Measurements from ENCODE around the gene STXBP4. TPM values are rescaled to one million over a fixed set of nuclear protein-coding genes. Genes with fewer than 3 reads are reported as not detected.

Gene STXBP4
- total RNA-seq, 4 donors from 2014 or later = 2.8 to 10.3 (median 5.6) TPM

DNA sequence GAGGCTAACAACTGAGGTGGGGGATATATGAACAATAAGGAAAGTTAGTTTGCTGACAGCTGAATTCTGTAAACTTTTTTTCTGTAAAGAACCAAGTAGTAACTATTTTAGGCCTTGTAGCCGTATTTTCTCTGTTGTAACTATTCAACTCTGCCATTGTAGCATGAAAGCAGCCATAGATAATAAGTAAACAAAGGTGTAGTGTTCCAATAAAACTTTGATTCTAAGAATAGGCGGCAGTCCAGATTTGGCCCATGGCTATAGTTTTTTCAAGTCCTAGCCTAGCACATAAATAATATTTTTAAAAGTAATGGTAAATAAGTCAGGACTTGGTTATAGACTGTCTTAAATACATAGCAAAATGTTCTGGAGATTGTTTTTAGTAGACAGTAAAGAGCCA lies 142.0 kb downstream of the STXBP4 start:
- intact Hi-C loops (cut with DNase I; ENCODE audit: low total_unique reads) = no loop called here
- H3K4me3 ChIP-seq (ENCODE audit: low read depth, poor library complexity, severe bottlenecking) = no peak overlapping the region
- no peak for DNase-seq (ENCODE audit: low spot score in 2 of 2)
- 88 to 91% methylated on average over 2 of the region's 2 CpGs for WGBS, 2 donors
- no peak for TF ChIP-seq POLR2A (IDR thresholded peaks at IDR 0.05)
- TF ChIP-seq, protein P1, sequence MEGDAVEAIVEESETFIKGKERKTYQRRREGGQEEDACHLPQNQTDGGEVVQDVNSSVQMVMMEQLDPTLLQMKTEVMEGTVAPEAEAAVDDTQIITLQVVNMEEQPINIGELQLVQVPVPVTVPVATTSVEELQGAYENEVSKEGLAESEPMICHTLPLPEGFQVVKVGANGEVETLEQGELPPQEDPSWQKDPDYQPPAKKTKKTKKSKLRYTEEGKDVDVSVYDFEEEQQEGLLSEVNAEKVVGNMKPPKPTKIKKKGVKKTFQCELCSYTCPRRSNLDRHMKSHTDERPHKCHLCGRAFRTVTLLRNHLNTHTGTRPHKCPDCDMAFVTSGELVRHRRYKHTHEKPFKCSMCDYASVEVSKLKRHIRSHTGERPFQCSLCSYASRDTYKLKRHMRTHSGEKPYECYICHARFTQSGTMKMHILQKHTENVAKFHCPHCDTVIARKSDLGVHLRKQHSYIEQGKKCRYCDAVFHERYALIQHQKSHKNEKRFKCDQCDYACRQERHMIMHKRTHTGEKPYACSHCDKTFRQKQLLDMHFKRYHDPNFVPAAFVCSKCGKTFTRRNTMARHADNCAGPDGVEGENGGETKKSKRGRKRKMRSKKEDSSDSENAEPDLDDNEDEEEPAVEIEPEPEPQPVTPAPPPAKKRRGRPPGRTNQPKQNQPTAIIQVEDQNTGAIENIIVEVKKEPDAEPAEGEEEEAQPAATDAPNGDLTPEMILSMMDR (IDR thresholded peaks at IDR 0.05) = no peak

DNA sequence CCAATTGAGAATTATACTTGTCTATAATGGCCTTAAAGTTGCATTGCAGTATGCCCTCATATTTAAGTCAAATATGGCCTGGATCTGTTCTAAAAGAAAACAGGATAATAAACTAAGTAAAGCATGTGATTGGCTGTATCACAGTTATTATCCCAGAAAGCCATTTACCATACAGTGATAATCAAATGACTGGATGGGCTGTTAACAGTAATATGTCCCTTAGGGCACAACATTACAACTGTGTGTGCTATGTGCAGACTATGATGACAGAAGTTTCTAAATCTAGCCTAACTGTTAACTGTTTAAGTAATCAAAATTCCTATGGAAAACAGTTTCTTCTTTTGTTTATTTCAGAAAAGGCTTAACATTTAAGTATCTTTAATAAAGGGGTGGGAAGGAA lies 145.7 kb downstream of the STXBP4 start:
- H3K4me3 ChIP-seq (ENCODE audit: low read depth, poor library complexity, severe bottlenecking) = no peak overlapping the region
- no peak for DNase-seq (ENCODE audit: low spot score in 2 of 2)
- no peak for TF ChIP-seq POLR2A (IDR thresholded peaks at IDR 0.05)
- TF ChIP-seq, protein P1 (IDR thresholded peaks at IDR 0.05) = no peak
- intact Hi-C loops (cut with DNase I; ENCODE audit: low total_unique reads) = no loop called here

DNA sequence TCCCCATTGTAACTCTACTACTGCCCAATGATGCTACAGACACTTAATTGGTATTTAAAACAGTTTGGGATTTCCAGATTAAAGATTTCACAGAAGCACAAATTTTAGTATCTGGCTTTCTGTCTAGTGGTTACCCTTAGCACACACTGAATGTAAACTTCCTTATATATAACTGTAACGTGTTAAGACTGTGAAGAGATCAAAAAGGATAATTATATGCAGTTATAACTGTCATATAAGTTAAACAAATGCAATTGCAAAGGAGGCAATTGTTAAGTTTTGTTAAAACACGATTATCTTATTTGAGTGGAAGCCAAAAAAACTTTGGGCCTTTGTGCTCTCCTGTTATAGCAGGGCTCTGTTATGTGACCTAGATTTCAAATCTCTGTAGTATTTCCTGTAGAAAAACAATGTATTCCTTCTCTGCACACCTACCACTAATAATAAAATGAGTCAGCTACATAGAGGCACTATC lies 147.9 kb downstream of the STXBP4 start:
- intact Hi-C loops (cut with DNase I; ENCODE audit: low total_unique reads) = no loop called here
- no peak for DNase-seq (ENCODE audit: low spot score in 2 of 2)
- H3K4me3 ChIP-seq (ENCODE audit: low read depth, poor library complexity, severe bottlenecking) = no peak overlapping the region
- 17 to 18% methylated on average over 2 of the region's 2 CpGs for WGBS, 2 donors
- TF ChIP-seq POLR2A (IDR thresholded peaks at IDR 0.05) = no peak
- TF ChIP-seq, protein P1 (IDR thresholded peaks at IDR 0.05) = no peak

DNA sequence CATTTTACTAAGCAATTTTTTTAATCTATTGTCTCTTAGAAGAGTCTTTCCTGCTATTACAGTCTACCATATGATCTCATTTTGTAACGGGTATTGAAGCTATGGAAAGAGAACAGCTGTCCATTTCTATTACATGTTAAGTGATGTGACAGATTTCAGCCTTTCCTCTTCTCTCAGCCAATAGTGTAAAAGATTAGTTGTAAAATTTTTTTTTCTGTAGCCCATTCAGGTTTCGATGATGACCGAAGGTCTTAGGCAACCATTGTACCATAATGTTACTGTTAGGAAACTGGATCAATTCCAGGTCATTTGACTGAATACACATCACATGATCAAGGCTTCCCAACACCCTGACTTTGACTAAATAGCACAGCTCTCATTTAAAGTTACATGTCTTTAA lies 148.6 kb downstream of the STXBP4 start:
- intact Hi-C loops (cut with DNase I; ENCODE audit: low total_unique reads) = no loop called here
- no peak overlapping the region for H3K4me3 ChIP-seq (ENCODE audit: low read depth, poor library complexity, severe bottlenecking)
- 56 to 63% methylated on average over 3 of the region's 3 CpGs for WGBS, 2 donors
- no peak for DNase-seq (ENCODE audit: low spot score in 2 of 2)
- TF ChIP-seq POLR2A (IDR thresholded peaks at IDR 0.05) = no peak
- TF ChIP-seq, protein P1 (IDR thresholded peaks at IDR 0.05) = no peak

DNA sequence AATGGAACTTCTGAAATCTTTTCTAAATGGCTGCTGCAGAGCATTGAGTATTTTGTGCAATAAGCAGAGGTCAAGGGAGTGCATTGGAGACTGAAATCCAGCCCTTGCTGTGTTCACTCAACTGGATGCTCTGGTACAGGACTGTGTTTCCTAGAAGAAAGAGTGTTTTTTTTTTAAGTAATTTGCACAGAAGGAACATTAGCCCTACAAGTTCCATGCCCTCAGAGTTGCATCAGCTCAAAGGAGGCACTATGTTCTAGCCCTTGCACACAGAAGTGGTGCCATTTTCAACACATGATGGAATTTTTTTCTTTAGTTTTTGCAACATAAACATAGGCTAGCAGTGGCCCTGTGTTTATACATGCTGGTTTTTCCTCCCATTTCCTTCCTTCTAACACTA lies 152.1 kb downstream of the STXBP4 start:
- H3K4me3 ChIP-seq (ENCODE audit: low read depth, poor library complexity, severe bottlenecking) = no peak overlapping the region
- TF ChIP-seq POLR2A (IDR thresholded peaks at IDR 0.05) = no peak
- TF ChIP-seq, protein P1 (IDR thresholded peaks at IDR 0.05) = no peak
- no peak for DNase-seq (ENCODE audit: low spot score in 2 of 2)
- intact Hi-C loops (cut with DNase I; ENCODE audit: low total_unique reads) = no loop called here

DNA sequence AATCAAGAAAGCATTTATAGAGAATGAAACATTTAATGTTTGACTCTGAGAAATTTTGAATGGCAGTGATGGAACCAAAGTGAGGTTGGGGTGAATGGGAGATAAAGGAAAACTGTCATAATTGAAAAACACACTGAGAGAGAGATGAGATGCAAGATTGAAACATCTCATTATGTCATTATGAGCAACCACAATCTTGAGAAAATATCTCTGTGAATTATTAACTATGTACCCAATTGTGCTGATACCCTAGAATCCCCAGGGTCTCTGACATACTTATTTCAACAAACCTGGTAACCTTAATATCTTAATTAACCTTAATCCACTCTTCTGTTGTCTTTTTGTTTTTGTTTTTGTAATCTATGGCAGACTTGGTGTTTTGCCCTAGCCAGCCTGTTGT lies 152.7 kb downstream of the STXBP4 start:
- no peak for DNase-seq (ENCODE audit: low spot score in 2 of 2)
- intact Hi-C loops (cut with DNase I; ENCODE audit: low total_unique reads) = no loop called here
- TF ChIP-seq, protein P1 (IDR thresholded peaks at IDR 0.05) = no peak
- no peak for TF ChIP-seq POLR2A (IDR thresholded peaks at IDR 0.05)
- no peak overlapping the region for H3K4me3 ChIP-seq (ENCODE audit: low read depth, poor library complexity, severe bottlenecking)

Measured in lower leg skin (tissue), 4 donors.